Endodermal cell (in vitro differentiated cells): ENCODE data around the gene NBL1. TPM values are rescaled to one million over a fixed set of nuclear protein-coding genes. Genes with fewer than 3 reads are reported as not detected.

Source experiments
- DNase-seq: peaks from one replicate; pipeline ENCODE4 v3.0.0-alpha.2; 2017
- H3K27ac ChIP-seq: 2 replicates; pipeline ENCODE4 v1.5.1; 2013; ENCODE audit warnings: mild to moderate bottlenecking, low read depth, low read length, moderate library complexity
- H3K27me3 ChIP-seq: 2 replicates; pipeline ENCODE4 v1.6.1; 2013; ENCODE audit warnings: mild to moderate bottlenecking, low read length, moderate library complexity; ENCODE audit not compliant: insufficient read depth, control insufficient read depth, poor library complexity, severe bottlenecking
- H3K36me3 ChIP-seq: 2 replicates; pipeline ENCODE4 v1.7.0; 2013; ENCODE audit warnings: mild to moderate bottlenecking, low read length, moderate library complexity; ENCODE audit not compliant: control insufficient read depth, insufficient read depth
- H3K4me1 ChIP-seq: one replicate; pipeline ENCODE4 v1.7.0; 2013; ENCODE audit warnings: low read length; ENCODE audit not compliant: control insufficient read depth, insufficient read depth
- H3K4me3 ChIP-seq: 2 replicates; pipeline ENCODE4 v1.5.1; 2013; ENCODE audit warnings: mild to moderate bottlenecking, low read length, moderate library complexity
- H3K9ac ChIP-seq: 2 replicates; pipeline ENCODE4 v1.6.1; 2013; ENCODE audit warnings: mild to moderate bottlenecking, low read length, moderate library complexity; ENCODE audit not compliant: poor library complexity, severe bottlenecking; ENCODE audit errors: extremely low read depth
- H3K9me3 ChIP-seq: 2 replicates; pipeline ENCODE4 v1.6.1; 2013; ENCODE audit warnings: mild to moderate bottlenecking, low read length, moderate library complexity; ENCODE audit not compliant: control insufficient read depth
- H3K27ac Mint-ChIP-seq: 2 replicates; pipeline ENCODE4 v1.8.0; 2020; ENCODE audit warnings: mixed read lengths
- H3K27me3 Mint-ChIP-seq: 2 replicates; pipeline ENCODE4 v1.8.0; 2021; ENCODE audit warnings: mild to moderate bottlenecking, mixed read lengths; ENCODE audit not compliant: insufficient read depth
- H3K36me3 Mint-ChIP-seq: 2 replicates; pipeline ENCODE4 v1.8.0; 2020; ENCODE audit warnings: low read depth, mixed read lengths
- H3K4me1 Mint-ChIP-seq: 2 replicates; pipeline ENCODE4 v1.8.0; 2020; ENCODE audit warnings: mixed read lengths
- H3K4me3 Mint-ChIP-seq: 2 replicates; pipeline ENCODE4 v1.8.0; 2020; ENCODE audit warnings: mild to moderate bottlenecking, moderate library complexity, mixed read lengths
- H3K9me3 Mint-ChIP-seq: 2 replicates; pipeline ENCODE4 v1.8.0; 2020; ENCODE audit warnings: mild to moderate bottlenecking, mixed read lengths
- WGBS, 2 experiments: methylation state at CpG; one replicate each; pipeline versions ENCODE4 v1.1.5 to v1.1.7; 2013; ENCODE audit warnings: missing lambda C conversion rate in 2 of 2, mixed read lengths in 1 of 2; ENCODE audit not compliant: insufficient coverage in 1 of 2, insufficient read length in 1 of 2; 5-methylcytosine and 5-hydroxymethylcytosine counted together
- total RNA-seq, 2 donors: library from RNA; stranded (reverse); fragmentation: NEBNext Ultra II Directional in 1 of 2; extraction: Animal tissue kit (Norgen Biotek cat#: 25700) in 1 of 2; gene quantifications; 2 replicates in 1 of 2; 3 replicates in 1 of 2; pipeline ENCODE4 v1.2.1, GENCODE V29; 2021
- TF ChIP-seq, protein P1 (sequence below): fragments of 200-600 bp; sonication (generic); conservative IDR thresholded peaks from 2 replicates; pipeline ENCODE4 v1.5.0; 2021; ENCODE audit warnings: antibody characterized with exemption, mild to moderate bottlenecking

NBL1 gene
- total RNA-seq, 2 donors from 2014 or later = 13.7 to 32.4 TPM

DNA sequence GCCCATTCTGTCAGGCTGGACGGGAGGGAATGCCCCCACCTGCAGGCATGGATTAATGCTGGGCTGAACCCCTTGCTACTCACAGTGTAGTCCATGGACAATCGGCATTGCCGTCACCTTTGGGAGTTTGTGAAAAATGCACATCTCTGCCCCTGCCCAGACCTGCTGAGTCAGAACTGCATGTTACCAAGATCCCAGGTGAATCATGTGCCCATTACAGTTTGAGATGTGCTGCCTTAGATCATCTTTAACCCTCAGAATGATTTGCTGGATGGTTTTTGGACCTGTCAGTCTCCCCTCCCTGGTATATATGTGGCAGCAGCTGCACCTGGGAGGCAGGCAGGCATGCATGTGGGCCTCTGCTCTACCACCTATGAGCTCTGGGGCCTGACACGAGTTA is 35.6 kb downstream of the NBL1 start:
- H3K9me3 Mint-ChIP-seq = no peaks in the 10 kb centered on the region
- TF ChIP-seq, protein P1, sequence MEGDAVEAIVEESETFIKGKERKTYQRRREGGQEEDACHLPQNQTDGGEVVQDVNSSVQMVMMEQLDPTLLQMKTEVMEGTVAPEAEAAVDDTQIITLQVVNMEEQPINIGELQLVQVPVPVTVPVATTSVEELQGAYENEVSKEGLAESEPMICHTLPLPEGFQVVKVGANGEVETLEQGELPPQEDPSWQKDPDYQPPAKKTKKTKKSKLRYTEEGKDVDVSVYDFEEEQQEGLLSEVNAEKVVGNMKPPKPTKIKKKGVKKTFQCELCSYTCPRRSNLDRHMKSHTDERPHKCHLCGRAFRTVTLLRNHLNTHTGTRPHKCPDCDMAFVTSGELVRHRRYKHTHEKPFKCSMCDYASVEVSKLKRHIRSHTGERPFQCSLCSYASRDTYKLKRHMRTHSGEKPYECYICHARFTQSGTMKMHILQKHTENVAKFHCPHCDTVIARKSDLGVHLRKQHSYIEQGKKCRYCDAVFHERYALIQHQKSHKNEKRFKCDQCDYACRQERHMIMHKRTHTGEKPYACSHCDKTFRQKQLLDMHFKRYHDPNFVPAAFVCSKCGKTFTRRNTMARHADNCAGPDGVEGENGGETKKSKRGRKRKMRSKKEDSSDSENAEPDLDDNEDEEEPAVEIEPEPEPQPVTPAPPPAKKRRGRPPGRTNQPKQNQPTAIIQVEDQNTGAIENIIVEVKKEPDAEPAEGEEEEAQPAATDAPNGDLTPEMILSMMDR = no peak
- Histone ChIP-seq H3K9me3 (no peaks in the 10 kb centered on the region), H3K27me3 (peaks cover 22% of the 10 kb centered on the region), H3K36me3 (no peaks in the 10 kb centered on the region), H3K4me3 (no peak overlapping the region), H3K4me1 (no peaks in the 10 kb centered on the region), H3K9ac (no peak overlapping the region), H3K27ac (no peak overlapping the region)
- 84 to 85% methylated on average over 4 of the region's 4 CpGs for WGBS, 2 experiments
- H3K27me3 Mint-ChIP-seq = peaks cover 25% of the 10 kb centered on the region
- H3K4me3 Mint-ChIP-seq = no peak overlapping the region
- H3K27ac Mint-ChIP-seq = no peak overlapping the region
- H3K36me3 Mint-ChIP-seq = no peaks in the 10 kb centered on the region
- no peak for DNase-seq
- no peaks in the 10 kb centered on the region for H3K4me1 Mint-ChIP-seq

DNA sequence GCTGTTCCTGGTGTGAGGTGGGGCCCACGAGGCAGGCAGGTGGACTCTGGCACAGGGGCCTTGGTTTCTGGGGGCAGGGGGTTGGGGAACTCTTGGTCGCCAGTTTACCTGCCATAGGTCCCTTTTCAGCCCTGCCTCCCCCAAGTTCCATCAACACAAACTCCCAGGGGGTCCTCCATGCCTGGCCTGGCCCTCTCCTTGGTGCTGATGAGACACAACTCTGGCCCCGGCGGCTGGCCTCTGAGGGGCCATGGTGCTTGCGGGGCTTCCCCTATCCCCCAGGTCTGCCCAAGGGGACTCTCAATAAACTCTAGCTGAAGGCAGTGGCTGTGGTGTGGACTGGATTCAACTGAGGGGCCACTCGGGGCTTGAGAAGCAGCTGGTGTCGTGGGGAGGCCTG is 36.5 kb downstream of the NBL1 start:
- TF ChIP-seq, protein P1 = no peak
- Mint-ChIP-seq H3K27ac (no peak overlapping the region), H3K4me3 (no peak overlapping the region), H3K9me3 (no peaks in the 10 kb centered on the region), H3K36me3 (no peaks in the 10 kb centered on the region), H3K4me1 (no peaks in the 10 kb centered on the region), H3K27me3 (peaks cover 16% of the 10 kb centered on the region)
- peak; percentile 72 for DNase-seq
- 70 to 84% methylated on average over 2 to 7 of the region's 7 CpGs for WGBS, 2 experiments
- H3K4me3 ChIP-seq = no peak overlapping the region
- no peaks in the 10 kb centered on the region for H3K9me3 ChIP-seq
- H3K36me3 ChIP-seq = no peaks in the 10 kb centered on the region
- H3K4me1 ChIP-seq = no peaks in the 10 kb centered on the region
- no peak overlapping the region for H3K27ac ChIP-seq
- no peak overlapping the region for H3K9ac ChIP-seq
- H3K27me3 ChIP-seq = peaks cover 13% of the 10 kb centered on the region

DNA sequence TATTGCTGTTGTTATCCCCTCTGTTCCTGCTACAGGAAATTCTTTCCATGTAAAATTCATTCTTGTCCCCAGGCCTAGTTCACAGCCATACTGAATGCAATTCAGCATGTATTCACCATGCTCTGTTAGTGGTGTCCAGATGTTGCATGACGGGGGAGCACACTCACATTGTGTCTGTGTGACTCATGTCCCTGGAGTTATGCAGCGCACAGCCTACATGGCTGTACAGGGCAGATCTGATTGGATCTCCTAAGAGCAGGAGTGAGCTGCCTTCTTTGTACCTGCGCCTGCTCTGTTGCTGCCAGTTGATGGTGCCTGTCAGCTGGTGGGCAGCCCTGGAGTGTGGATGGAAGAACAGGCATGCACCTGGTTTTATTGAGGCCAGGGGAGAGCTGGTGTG is 38.1 kb downstream of the NBL1 start:
- TF ChIP-seq, protein P1 = no peak
- Histone ChIP-seq H3K4me1 (no peaks in the 10 kb centered on the region), H3K36me3 (no peaks in the 10 kb centered on the region), H3K9ac (no peak overlapping the region), H3K4me3 (no peak overlapping the region), H3K27ac (no peak overlapping the region), H3K27me3 (no peaks in the 10 kb centered on the region), H3K9me3 (no peaks in the 10 kb centered on the region)
- Mint-ChIP-seq H3K27me3 (peaks cover 3% of the 10 kb centered on the region), H3K9me3 (no peaks in the 10 kb centered on the region), H3K4me3 (no peak overlapping the region), H3K36me3 (no peaks in the 10 kb centered on the region), H3K27ac (no peak overlapping the region), H3K4me1 (no peaks in the 10 kb centered on the region)
- WGBS, 2 experiments = 78 to 87% methylated on average over 2 to 3 of the region's 3 CpGs
- no peak for DNase-seq
